RWPE2 (cell line): Measurements from ENCODE around the gene PRR18.

Source experiments
- ATAC-seq: fragments of 200-7000 bp; cut with Tn5 transposase; 3 replicates; pipeline ENCODE4 v1.9.1; 2021; ENCODE audit warnings: low read depth
- DNase-seq: peaks from one replicate; pipeline ENCODE4 v3.0.0-alpha.2; 2020; ENCODE audit warnings: low spot score
- H3K27ac ChIP-seq: fragments of 450-650 bp; 2 replicates; pipeline ENCODE4 v1.5.1; 2017; ENCODE audit warnings: mild to moderate bottlenecking; ENCODE audit not compliant: poor library complexity, severe bottlenecking
- H3K27me3 ChIP-seq: fragments of 250-450 bp; sonication (Bioruptor Pico); 2 replicates; pipeline ENCODE4 v1.5.1; 2021; ENCODE audit warnings: mild to moderate bottlenecking, moderate library complexity; ENCODE audit not compliant: insufficient read depth, poor library complexity, severe bottlenecking
- H3K36me3 ChIP-seq: fragments of 250-450 bp; sonication (Bioruptor Pico); 2 replicates; pipeline ENCODE4 v1.5.1; 2020; ENCODE audit warnings: low read depth, mild to moderate bottlenecking, moderate library complexity
- H3K4me1 ChIP-seq: fragments of 250-450 bp; sonication (Bioruptor Pico); 2 replicates; pipeline ENCODE4 v1.5.1; 2021; ENCODE audit warnings: mild to moderate bottlenecking, moderate library complexity; ENCODE audit not compliant: insufficient read depth, poor library complexity, severe bottlenecking
- H3K4me3 ChIP-seq: fragments of 250-450 bp; sonication (Bioruptor Pico); 2 replicates; pipeline ENCODE4 v1.5.1; 2021; ENCODE audit warnings: mild to moderate bottlenecking, moderate library complexity; ENCODE audit not compliant: severe bottlenecking
- H3K9me3 ChIP-seq: fragments of 250-450 bp; sonication (Bioruptor Pico); 2 replicates; pipeline ENCODE4 v1.5.1; 2021; ENCODE audit warnings: mild to moderate bottlenecking, moderate library complexity; ENCODE audit not compliant: severe bottlenecking
- TF ChIP-seq, protein P1 (sequence below): fragments of 450-650 bp; IDR thresholded peaks from one replicate; pipeline ENCODE4 v1.5.1; 2017; ENCODE audit warnings: mild to moderate bottlenecking, moderate library complexity; ENCODE audit not compliant: poor library complexity, severe bottlenecking

PRR18 gene

GRCh38 chr6:166309977-166310376 lies 1.8 kb upstream of the PRR18 start:
- no peak for DNase-seq

DNA sequence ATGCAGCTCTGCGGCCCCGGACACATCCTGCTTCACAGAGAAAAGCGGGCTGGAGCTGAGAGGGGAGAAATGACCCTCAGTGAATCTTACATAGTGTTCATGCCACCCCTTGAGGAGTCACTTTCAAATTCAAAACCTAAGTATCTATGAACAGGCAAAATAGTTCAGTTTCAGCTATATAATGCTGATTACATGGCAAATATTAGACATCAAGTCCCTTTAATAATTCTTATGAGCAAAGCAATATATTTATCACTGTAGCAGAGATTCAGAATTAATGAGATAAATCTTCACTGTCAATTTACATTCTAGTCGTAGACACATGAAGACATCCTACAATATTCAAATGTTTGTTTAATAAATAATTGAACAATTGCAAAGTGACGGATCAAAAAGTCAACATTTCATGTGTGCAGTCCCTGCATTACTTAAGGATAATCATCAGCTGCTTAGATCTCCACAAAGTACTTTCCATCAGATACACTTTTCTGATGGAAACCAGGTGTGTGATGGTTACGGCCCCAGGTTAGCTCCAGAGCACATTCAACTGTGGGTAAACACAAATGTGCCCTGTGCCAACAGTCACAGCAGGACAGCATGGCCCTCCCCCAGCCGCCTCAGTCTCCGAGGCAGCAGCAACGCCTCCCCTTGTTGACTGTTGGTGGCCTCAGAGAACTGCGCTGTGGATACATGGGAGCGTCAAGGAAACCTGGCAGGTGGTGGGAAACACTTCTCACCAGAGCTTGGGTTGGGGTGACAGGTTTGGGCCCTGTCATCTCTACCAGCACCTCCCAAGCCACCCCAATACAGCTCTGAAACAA lies 787 bp upstream of the PRR18 start:
- Histone ChIP-seq H3K4me1 (no peaks in the 10 kb centered on the region), H3K9me3 (no peaks in the 10 kb centered on the region), H3K27ac (no peak overlapping the region), H3K36me3 (no peaks in the 10 kb centered on the region), H3K4me3 (no peak overlapping the region), H3K27me3 (peaks cover 34% of the 10 kb centered on the region)
- no peak for DNase-seq
- no peak for ATAC-seq
- TF ChIP-seq, protein P1, sequence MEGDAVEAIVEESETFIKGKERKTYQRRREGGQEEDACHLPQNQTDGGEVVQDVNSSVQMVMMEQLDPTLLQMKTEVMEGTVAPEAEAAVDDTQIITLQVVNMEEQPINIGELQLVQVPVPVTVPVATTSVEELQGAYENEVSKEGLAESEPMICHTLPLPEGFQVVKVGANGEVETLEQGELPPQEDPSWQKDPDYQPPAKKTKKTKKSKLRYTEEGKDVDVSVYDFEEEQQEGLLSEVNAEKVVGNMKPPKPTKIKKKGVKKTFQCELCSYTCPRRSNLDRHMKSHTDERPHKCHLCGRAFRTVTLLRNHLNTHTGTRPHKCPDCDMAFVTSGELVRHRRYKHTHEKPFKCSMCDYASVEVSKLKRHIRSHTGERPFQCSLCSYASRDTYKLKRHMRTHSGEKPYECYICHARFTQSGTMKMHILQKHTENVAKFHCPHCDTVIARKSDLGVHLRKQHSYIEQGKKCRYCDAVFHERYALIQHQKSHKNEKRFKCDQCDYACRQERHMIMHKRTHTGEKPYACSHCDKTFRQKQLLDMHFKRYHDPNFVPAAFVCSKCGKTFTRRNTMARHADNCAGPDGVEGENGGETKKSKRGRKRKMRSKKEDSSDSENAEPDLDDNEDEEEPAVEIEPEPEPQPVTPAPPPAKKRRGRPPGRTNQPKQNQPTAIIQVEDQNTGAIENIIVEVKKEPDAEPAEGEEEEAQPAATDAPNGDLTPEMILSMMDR = no peak

More at GRCh38 chr6:166309977-166310376, 1.8 kb upstream of the PRR18 start:
- Histone ChIP-seq H3K9me3 (no peaks in the 10 kb centered on the region), H3K4me1 (no peaks in the 10 kb centered on the region), H3K27ac (no peak overlapping the region), H3K4me3 (no peak overlapping the region), H3K27me3 (peaks cover 34% of the 10 kb centered on the region), H3K36me3 (no peaks in the 10 kb centered on the region)
- no peak for ATAC-seq
- TF ChIP-seq, protein P1 = no peak

GRCh38 chr6:166307082-166308032 lies 835 bp downstream of the PRR18 start:
- H3K4me3 ChIP-seq = peak overlapping the region; percentile 30
- H3K27ac ChIP-seq = no peak overlapping the region
- H3K4me1 ChIP-seq = no peaks in the 10 kb centered on the region
- no peaks in the 10 kb centered on the region for H3K9me3 ChIP-seq
- ATAC-seq = peak; percentile 46
- H3K36me3 ChIP-seq = no peaks in the 10 kb centered on the region
- TF ChIP-seq, protein P1 = no peak
- DNase-seq = no peak
- peaks cover 34% of the 10 kb centered on the region for H3K27me3 ChIP-seq

DNA sequence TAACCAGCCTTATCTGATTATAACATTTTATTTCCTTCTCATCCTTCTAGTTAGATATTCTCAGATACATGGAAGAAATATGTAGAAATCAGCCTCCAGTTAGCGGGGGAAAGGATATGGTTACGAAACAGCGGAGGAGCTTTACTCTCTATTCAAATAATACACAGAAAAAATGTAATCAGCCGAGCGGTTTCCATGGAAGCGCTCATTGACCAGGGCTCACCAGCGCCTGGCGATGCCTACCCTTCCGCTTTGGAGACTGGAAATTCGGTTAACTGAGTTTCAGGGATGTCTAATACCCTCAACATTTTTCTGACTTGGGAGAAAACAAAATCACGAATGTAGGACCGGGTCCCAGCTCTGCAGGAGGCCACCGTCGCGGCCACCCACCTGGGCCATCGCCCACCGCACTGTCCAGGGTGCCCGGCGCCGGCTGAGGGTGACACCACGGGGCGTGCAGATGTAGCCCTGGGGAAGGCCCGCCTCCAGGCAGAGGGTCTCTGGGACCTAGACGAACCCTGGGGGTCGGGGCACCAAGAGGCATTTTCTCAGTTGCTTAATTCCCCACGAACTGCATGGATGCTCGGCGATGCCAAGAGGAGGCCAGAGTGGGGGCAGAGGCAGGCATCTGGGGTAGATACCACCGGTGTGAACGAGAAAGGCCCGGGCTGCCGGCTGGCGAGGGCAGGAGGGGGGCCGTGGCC lies 1.7 kb downstream of the PRR18 start:
- no peak for ATAC-seq
- Histone ChIP-seq H3K27ac (no peak overlapping the region), H3K36me3 (no peaks in the 10 kb centered on the region), H3K27me3 (peaks cover 34% of the 10 kb centered on the region), H3K9me3 (no peaks in the 10 kb centered on the region), H3K4me3 (no peak overlapping the region), H3K4me1 (peaks cover 8% of the 10 kb centered on the region)
- TF ChIP-seq, protein P1 = no peak
- no peak for DNase-seq
